ENCODE data around the gene KRT85.
A peak's percentile ranks its signal among the peaks of the same experiment; 100 is the strongest.

KRT85 gene
- total RNA-seq = 0 to 2.2 (median 0) reads per million in 17 experiments

DNA sequence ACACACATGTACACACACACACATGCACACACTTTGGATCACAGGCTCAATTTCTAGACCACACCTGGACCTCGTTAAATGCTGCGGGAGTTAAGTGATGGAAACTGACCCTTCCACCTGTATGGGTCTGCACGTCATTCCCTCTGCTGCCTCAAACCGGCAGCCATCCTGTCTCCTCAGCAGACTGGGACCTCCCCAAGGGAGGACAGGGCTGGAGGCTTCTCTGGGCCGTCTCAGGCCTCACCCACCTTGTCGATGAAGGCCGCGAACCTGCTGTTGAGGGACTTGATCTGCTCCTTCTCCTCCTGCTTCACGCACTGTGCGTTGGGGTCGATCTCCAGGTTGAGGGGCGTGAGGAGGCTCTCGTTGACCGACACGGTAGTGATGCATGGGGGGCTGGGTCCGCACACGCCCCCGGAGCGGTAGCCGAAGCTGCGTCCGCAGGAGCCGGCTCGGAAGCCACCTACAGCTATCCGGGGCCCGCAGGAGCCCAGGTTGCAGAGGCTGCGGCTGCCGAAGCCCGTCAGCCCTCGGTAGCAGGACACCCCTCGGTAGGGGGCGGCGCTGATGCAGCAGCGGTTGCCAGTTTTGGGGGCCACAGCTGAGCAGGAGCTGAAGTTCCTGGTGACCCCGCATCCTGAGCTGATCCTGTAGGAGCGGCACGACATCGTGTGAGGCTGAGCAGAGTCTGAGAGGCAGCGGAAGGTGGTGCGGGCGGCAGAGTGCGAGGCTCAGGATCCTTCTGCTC, at the start of gene KRT85:
TSS of gene KRT85 (minus strand) at position 744 of the 748 bp plus-strand sequence. CDS start at position 668, 76 bp downstream.
- DNase-seq = no peak

DNA sequence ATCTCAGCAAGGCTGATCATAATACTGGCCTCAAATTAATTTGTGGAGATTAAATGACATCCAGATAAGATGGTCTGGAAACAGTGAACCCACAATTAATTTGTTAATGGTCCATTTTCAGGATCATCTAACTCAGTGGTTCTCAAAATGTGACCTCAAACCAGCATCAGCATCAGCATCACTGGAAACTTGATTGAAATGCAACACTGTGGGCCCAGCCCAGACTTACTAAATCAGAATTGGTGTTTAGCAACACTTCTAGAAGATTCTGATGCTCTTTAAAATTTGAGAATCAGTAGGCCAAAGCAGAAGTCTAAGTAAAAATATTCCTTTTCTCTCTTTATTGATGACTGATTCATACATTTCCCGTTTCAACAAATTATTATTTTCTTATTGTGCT, 49.5 kb upstream of the KRT85 start:
- DNase-seq = no peak

DNA sequence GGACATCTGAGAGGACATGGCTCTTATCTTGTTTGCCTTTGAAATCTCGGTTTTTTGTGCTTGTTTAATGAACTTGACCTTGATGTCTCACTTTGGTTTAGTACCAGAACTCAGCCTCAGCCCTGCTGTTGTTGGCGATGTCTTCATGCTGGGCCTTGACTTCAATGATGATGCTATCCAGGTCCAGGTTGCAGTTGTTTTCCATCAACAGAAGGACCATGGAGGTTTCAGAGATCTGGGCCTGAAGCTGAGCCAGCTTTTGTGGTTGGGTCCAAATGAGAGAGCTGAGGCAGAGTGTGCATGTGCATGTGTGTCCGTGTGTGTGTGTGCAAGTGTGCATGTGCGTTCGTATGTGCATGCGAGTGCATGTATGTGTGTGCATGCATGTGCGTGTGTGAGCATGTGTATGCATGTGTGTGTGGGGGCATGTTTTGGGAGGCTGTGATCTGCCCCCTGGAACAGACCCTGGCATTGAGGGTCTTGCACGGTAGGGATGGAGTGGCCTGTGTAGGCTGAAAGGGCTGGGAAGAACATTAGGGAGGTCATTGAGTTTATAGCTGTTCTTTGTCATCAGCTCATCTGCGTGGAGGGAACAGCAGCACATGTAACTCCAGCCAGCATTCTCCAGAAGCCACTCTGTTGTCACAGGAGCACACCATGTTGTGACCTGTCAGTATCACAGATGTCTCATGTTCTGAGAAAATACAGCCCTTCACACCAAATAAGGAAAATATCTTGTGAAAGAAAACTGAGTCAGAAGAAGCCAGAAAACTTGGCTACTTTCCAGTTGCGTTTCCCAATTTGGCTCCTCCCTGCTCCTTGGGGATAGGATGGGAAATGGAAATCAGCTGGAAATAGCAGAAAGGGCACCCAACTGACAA, 48.8 kb upstream of the KRT85 start:
- DNase-seq = peak; percentile 20 to 58 (median 40)

DNA sequence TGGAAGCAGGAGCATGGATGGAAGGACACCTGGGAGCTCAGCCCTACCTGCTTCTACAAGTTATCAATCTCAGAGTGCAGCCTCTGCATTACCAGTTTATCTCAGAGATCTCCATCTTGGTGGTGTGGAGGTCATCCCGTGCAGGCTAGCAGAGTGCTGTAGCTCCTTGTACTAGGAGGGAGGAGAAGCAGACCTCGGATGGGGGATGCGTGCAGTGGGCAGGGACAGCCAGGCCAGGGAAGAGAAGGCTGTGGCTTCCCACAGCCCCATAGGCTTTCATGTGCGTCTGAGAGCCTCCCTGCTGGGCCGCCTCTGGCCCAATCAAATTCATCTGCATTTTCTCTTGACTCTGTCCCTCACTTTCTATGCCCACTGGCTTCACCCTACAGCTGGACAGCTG, 47.7 kb upstream of the KRT85 start:
- DNase-seq = no peak

DNA sequence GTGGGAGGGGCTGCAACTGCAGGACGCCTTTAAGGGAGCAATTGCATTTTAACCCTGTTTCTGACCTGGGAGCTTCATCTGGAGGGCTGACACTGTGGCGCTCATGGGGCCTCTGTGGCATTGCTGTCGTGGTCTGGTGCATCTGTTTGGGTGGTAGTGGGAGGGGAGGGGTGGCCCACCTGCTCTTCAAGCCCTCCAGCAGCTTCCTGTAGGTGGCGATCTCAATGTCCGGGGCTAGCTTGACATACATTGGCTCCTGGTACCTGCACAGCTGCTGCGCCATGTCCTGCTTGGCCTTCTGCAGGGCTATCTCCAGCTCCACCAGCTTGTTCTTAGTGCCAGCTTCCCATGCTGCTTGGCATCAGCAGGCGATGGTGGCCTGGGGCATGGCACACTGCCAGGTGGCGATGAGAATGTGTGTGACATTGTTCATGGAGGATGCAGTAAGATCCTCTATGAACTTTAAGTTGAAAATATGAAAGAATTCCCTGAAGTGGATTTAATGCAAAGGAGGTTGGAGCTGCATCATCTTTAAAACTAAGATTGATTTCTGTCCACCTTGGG, 46.6 kb upstream of the KRT85 start:
- no peak for DNase-seq

DNA sequence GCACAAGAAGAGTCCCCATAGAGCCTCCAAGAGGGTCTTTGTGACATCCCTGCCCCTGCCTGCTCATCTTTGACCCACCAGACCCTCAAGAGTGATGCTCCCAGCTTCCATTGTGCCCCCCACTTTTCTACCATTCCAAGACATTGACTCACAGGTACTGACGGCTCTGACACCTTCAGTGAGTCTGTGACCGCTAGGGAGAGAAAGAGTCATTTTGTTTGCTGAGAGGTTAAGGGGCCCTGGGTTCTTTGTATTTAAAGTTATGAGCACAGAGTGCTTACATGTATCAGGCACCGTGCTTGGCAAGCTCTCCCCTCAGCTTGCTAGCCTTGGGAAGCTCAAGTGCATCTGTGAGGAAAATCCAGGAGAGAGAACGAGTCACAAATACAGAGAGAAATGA, 45.9 kb upstream of the KRT85 start:
- no peak for DNase-seq

DNA sequence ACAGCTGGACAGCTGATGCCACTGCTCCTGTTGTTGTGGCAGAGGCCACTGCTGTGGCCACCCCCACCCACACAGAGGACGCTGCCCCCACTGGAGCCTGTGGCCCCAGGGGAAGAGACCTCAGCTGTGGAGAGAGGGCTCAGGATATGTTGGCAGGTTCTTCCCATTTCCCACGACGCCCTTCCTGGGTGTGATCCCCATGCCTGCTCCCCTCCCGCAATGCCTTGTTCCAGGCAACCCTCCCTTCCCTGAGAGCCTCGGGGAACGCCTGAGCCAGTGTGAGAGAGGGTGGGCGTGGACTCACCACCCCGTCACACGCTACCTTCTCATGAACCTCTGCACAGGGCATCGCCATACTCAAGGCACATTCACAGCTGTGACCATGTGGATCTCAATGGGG, 44.5 kb upstream of the KRT85 start:
- no peak for DNase-seq

DNA sequence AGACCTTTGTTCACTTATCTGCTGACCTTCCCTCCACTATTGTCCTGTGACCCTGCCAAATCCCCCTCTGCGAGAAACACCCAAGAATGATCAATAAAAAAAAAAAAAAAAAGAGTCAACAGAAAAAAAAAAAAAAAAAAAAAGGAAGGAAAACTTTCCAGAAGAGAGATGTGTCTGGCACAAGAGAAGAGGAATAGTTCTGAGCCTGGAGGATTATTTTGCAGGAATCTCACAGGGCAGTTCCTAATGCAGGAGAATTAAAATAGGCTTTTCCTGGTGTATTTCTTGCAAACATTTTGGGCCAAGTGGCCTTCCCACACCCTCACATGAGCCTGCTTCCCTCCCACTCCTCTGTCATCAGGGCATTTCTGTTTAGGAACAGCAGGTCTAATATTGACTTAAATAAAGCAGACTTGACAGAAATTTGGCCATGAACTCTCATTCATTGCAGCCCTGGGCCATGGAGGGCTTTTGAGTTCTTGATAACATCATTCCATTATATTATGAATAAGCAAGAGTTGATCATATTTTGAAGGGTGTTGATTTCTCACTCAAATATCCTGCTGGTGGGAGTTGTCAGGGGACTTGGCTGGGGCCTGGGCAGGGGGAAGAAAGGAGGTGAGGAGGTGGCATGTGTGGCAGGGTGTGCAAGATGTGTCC, 43.4 kb upstream of the KRT85 start:
- peak in 3 of 4 experiments; percentile 4 to 23 (median 9) for DNase-seq

DNA sequence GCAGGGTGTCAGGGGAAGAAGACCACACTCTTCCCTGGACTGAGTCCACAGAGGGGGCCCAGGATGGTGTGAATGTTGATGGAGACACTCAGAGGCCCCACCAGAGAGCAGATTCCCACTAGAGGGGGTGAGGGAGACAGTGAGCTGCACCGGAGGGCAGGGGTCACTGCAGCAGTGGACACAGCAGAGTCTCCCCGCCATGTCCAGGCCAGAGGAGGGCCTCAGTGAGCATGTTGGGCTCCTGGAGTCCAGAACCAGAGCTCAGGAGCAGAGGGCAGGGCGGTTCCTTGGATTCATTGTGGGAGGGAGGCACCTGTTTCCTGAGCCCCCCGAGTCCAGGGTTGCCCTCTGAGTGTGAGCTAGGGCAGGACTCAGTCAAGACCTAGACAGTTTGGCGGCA, 40.6 kb upstream of the KRT85 start:
- no peak for DNase-seq

DNA sequence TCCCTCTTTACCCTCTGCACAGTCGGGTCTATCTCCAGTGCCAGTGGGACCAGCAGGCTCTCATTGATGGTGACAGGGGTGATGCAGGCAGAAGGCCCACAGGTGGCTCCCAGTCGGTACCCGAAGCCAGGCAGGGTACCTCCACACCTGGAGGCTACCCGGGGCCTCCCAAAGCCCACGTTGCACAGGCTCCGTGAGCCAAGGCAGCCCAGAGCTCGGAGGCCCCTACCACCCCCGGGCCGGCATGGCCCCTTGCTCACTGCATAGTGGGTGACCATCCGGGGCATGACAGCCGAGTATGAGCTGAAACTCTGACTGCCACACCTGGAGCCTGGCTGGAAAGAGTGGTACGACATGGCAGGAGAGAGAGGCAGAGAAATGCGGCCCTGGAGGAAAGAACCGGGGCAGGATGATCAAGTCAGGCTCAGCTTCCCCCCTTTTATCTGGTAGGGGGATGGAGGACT, 38.7 kb upstream of the KRT85 start, which contains the start of gene KRT82:
TSS of gene KRT82 (minus strand) at position 414 of the 464 bp plus-strand sequence. CDS start at position 356, 58 bp downstream.
- no peak for DNase-seq

DNA sequence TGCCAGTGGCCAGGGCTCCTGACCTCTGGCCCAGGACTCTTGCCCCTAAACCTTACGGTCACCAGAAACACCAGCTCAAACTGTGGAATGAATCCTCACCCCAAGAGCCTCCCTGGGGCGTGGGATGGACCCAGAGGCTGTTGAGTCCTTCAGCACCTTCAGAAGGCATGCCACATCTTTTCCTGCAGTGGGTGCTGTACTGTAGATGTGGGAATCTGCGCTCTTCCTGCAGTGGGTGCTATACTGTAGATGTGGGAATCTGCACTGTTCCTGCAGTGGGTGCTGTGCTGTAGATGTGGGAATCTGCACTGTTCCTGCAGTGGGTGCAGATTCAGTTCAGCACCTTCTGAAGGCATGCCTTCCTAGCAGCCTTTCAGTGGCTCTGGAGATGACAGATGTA, 37.7 kb upstream of the KRT85 start:
- no peak for DNase-seq

DNA sequence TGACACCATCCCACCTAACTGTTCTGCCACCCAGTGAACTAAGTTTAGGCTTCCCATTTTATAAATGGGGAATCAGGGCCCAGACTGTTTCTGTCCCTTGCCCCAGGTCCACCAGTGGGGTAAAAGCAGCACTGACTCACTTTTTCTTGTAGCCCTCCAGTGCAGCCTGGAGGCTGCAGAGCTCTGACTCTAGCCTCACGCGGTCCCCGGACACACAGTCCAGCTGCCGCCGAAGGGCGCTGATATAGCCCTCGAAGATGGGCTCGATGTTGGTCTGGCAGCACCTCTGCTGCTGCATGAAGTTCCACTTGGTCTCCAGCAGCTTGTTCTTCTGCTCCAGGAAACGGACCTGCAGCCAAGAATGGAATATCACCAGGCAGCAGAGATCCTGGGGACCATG, 36.3 kb upstream of the KRT85 start:
- DNase-seq = no peak

DNA sequence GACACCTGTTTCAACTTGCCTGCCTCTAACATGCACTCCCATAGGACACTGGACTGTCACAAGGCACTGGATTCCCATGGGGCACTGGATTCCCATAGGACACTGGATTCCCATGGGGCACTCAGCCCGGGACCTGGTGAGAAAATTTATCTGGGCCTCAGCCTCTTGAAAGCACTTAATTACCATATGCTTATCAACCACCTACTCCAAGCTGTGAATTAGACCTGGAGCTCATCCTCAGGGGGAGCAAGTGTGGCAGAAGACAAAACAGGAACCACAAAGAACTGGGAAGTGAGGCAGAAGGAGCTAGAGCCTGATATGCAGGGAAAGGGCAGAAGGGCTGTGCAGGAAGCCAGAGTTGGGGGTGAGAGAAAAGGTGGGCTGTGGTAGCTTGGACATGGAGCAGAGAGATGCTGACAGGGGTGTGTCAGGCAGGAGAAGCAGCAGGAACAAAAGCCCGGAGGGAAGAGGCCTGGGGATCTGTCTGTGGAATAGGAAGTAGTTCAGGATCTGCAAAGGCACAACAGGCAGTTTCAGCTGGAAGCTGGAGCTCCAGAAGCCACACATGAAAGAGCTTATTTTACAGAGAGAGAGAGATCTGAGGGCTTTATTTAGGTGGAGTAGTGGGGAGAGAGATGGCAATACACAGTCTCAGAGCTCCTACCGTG, 35.7 kb upstream of the KRT85 start:
- peak in 3 of 4 experiments; percentile 16 to 35 (median 31) for DNase-seq

DNA sequence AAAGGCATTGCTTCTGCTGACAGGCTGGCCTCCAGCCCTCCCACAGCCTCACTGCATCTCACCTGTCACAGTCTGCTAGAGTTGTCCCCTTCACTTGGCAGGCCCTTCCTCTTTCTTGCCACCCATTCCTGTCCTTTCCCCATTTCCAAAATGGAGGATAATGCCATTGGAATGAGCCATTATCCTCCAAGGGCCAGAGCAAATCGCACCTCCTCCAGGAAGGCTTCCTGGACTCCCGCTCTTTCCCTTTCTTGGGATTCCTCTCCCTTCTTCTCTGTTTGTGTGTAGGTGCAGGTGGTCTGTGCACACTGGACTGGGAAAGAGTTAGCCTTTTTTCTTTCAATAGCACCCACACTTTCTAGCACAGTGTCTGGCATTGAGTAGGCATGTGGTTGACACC, 35.1 kb upstream of the KRT85 start:
- no peak for DNase-seq

DNA sequence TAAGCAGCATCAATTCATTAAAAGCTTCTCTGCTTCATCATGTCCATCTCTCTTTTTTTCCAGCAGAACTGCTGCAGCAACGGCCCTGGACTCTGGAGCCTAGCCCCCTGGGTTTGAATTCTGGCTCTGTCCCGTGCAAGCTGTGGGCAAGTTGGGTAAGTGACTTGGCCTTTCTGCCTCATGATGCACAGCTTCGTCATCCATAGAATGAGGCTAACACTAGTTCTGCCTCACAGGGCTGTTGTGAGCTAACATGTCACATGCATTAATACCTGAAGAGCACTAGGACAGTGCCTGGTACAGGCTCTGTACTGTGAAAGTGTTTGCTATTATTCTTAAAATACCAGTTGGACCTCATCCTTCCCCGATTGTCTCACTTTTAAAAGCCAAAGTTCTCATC, 34.6 kb upstream of the KRT85 start:
- DNase-seq = no peak

DNA sequence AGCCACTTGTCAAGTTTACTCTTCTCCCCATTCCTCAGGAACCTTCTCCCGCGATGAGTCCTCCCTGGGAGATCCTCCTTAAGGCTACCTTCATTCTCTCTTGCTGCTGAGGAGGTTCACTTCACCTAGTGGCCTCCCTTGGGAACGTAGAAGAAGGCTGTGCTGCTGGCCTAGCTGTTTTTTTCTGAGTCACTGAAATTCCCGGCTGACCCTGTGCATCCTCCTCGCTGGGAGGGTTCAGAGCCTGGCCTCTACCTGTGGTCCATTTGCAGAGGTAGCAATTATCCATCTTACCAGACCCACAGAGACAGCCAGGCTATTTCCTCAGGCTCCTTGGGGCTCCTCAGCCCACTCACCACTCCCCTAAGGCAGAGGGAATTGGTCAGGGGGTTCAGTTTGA, 34.2 kb upstream of the KRT85 start:
- no peak for DNase-seq

DNA sequence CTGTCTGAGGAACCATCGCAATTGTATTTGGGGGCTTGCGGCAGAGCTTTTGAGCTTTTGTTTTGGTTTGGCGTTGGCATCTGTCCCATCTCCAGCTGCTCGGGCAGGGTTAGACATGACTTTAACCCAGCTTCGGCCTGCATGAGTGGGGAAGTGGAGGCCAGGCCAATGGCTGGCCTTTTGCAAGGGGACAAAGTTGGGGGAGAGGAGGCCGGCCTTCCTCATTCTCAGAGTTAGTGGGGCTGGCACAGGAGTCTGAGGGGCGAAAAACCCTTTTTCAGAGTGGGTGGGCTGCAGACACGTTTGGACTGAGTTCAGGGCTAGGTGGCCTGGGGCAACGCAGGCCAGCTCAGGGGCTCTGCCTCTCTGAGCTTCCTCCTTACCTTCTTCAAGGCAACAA, 33.6 kb upstream of the KRT85 start:
- DNase-seq = no peak

DNA sequence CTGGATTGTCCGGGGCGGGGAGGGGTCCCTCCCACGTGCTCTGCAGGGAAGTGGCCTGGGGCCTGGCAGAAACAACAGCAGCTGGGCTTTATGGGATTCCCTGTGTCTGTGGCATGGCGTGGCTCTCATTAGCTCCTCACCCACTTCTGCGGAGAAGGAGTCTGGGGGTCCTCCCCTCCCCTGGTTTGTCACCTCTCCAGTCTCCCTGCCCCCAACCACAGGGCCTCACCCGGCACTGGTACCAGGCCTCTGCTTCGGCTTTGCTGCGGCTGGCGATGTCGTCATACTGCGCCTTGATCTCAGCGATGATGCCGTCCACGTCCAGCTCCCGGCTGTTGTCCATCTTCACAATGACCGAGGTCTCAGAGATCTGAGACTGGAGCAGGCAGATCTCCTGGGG, 32.5 kb upstream of the KRT85 start:
- no peak for DNase-seq

DNA sequence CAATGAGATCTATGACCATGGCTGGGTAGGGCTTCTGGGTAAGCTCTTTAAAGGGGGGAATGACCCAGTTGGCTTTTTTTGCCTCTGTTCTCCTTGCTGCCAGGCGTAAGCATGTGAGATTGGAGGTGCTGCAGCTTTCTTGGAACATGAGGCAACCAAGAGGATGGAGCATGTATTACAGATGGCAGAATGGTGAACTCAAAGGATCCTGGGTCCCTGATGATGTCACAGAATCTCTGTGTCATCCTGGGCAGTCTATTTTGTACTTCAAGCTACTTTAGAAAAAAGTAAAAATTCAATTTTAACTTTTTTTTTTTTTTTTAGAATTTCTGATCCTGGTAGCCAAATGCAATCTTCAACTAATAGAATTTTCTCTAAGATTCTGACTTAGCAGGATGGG, 30.9 kb upstream of the KRT85 start:
- DNase-seq = no peak

DNA sequence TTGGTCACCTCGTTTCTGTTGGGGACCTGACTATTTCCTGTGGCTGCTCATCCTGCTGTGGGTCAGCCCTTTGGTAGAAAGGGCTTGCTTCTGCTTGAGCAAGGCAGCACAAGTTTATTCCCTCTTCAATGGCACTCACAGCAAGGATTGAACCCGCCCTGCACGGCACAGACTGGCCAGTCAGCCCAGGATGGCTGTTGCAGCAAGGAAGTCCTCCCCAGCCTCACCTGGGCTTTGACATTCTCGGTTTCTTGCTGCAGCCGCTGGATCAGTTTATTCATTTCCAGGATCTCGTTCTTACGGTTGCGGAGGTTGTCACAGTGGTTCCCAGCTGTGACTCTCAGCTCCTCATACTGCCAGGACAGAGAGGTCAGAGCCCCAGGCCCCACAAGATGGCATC, 29.4 kb upstream of the KRT85 start:
- no peak for DNase-seq

DNA sequence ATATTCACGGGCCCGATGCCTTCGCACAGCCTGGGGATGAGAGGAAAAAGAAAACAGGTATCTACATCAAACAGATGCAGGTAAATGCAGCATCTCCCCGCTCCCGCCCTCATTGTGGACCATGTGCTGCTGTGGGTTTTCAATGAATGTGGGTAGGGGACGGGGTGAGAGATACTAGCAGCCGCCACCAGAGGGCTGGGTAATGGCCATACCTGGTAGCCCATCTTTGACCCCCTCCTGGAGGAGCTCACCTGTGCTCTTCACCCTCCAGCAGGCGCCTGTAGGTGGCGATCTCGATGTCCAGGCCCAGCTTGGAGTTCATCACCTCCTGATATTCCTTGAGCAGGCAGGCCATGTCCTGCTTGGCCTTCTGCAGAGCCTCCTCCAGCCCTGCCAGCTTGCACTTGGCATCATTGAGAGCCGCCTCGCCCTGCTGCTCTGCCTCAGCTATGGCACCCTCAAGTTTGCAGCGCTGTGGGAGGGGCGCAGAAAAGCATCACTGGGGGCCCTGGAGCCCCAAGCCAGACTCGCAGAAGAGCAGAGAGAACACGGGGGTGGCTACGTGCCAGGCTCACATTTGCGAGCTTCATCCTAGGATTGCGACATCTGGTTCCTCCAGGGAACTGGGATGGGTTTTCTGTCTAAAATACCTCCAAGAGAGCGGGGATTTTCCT, 28.6 kb upstream of the KRT85 start:
- DNase-seq = no peak
